HepG2 (cell line): ENCODE results near the gene CAPN15. TPM values are rescaled to one million over a fixed set of nuclear protein-coding genes. Genes with fewer than 3 reads are reported as not detected.

Source experiments
- AGO2 ChIP-seq: fragments of 200-400 bp; formaldehyde crosslinking; optimal IDR thresholded peaks from 2 replicates; pipeline ENCODE3; 2017; ENCODE audit warnings: mild to moderate bottlenecking, low read depth, low read length, moderate library complexity
- DBP ChIP-seq: sonication (generic); formaldehyde crosslinking; IDR thresholded peaks from 2 replicates; pipeline ENCODE4 v1.4.0; 2020; ENCODE audit warnings: missing genetic modification reagents; ENCODE audit errors: not compliant biosample characterization
- GABPB1 ChIP-seq: IDR thresholded peaks from 2 replicates; pipeline ENCODE4 v1.6.1; 2016; ENCODE audit warnings: mild to moderate bottlenecking, missing genetic modification reagents, moderate library complexity, missing compliant biosample characterization
- HHEX ChIP-seq: IDR thresholded peaks from 2 replicates; pipeline ENCODE4 v1.6.1; 2016; ENCODE audit warnings: control low read depth
- ISL2 ChIP-seq: sonication (generic); formaldehyde crosslinking; IDR thresholded peaks from 2 replicates; pipeline ENCODE4 v1.5.0; 2020; ENCODE audit warnings: missing genetic modification reagents
- JDP2 ChIP-seq: sonication (generic); formaldehyde crosslinking; IDR thresholded peaks from 2 replicates; pipeline ENCODE4 v1.8.1; 2022; ENCODE audit warnings: missing genetic modification reagents, borderline replicate concordance
- JUNB ChIP-seq: sonication (generic); formaldehyde crosslinking; IDR thresholded peaks from 2 replicates; pipeline ENCODE4 v1.8.0; 2022; ENCODE audit warnings: missing genetic modification reagents, mild to moderate bottlenecking, borderline replicate concordance
- PATZ1 ChIP-seq: sonication (generic); formaldehyde crosslinking; IDR thresholded peaks from 2 replicates; pipeline ENCODE4 v1.4.0; 2020; ENCODE audit warnings: missing genetic modification reagents
- PRPF4 ChIP-seq: fragments of 200-400 bp; formaldehyde crosslinking; IDR thresholded peaks from 2 replicates; pipeline ENCODE4 v1.6.1; 2016; ENCODE audit warnings: low read length, low read depth; ENCODE audit not compliant: poor library complexity, severe bottlenecking
- XRCC5 ChIP-seq: fragments of 200-400 bp; formaldehyde crosslinking; optimal IDR thresholded peaks from 2 replicates; pipeline ENCODE3; 2017; ENCODE audit warnings: mild to moderate bottlenecking, low read length
- ZBTB34 ChIP-seq: sonication (generic); formaldehyde crosslinking; IDR thresholded peaks from 2 replicates; pipeline ENCODE4 v1.8.0; 2022; ENCODE audit warnings: mild to moderate bottlenecking, missing genetic modification reagents
- ZHX1 ChIP-seq: sonication (generic); formaldehyde crosslinking; IDR thresholded peaks from 2 replicates; pipeline ENCODE4 v1.8.1; 2022; ENCODE audit warnings: low read depth, mild to moderate bottlenecking, missing genetic modification reagents
- ZNF121 ChIP-seq: sonication (generic); formaldehyde crosslinking; IDR thresholded peaks from 2 replicates; pipeline ENCODE4 v1.5.0; 2020; ENCODE audit warnings: mild to moderate bottlenecking, missing genetic modification reagents
- ZNF564 ChIP-seq: sonication (generic); formaldehyde crosslinking; IDR thresholded peaks from 2 replicates; pipeline ENCODE4 v1.8.1; 2023; ENCODE audit warnings: mild to moderate bottlenecking, missing genetic modification reagents
- ZNF687 ChIP-seq: sonication (generic); formaldehyde crosslinking; IDR thresholded peaks from 2 replicates; pipeline ENCODE4 v1.5.1; 2020; ENCODE audit warnings: mild to moderate bottlenecking, missing genetic modification reagents, moderate library complexity
- ZNF7 ChIP-seq: IDR thresholded peaks from 2 replicates; pipeline ENCODE4 v1.6.1; 2016; ENCODE audit warnings: missing biosample characterization, missing genetic modification reagents
- ZNF746 ChIP-seq: sonication (generic); formaldehyde crosslinking; IDR thresholded peaks from 2 replicates; pipeline ENCODE4 v1.8.0; 2022; ENCODE audit warnings: mild to moderate bottlenecking, missing genetic modification reagents
- ZNF850 ChIP-seq: sonication (generic); formaldehyde crosslinking; conservative IDR thresholded peaks from 2 replicates; pipeline ENCODE4 v1.9.0; 2021; ENCODE audit warnings: mild to moderate bottlenecking, missing genetic modification reagents
- polyA plus RNA-seq, 8 experiments: library from polyadenylated mRNA; depleted of rRNA in 3 of 8; stranded (reverse) in 7 of 8; unstranded in 1 of 8; fragments of >200 nt; fragmentation: Illumina TruSeq in 4 of 8; extraction: Trizol in 4 of 8; gene quantifications; 2 replicates each; pipeline versions ENCODE4 v1.2.1 to v1.2.3, GENCODE V29; 2011 to 2016; ENCODE audit warnings: low read depth in 4 of 8, missing spikeins in 1 of 8, mixed read lengths in 1 of 8; ENCODE audit not compliant: insufficient read depth in 1 of 8
- total RNA-seq, 5 experiments: library from RNA; depleted of rRNA; stranded (reverse); fragments of >200 nt; fragmentation: Illumina TruSeq; extraction: Trizol; gene quantifications; 2 replicates each; pipeline ENCODE4 v1.2.3, GENCODE V29; 2016; ENCODE audit warnings: low read depth in 1 of 5

Gene CAPN15
- total and polyA plus RNA-seq, 2 of the 13 experiments (the other 11 are each of a cell fraction or from before 2014, with no cell fraction given) = 14.9 to 24.5 TPM

- TF ChIP-seq AGO2 (peak; percentile 92), ZNF564 (CRISPR knock-in tag) (no peak), JDP2 (CRISPR knock-in tag) (no peak), JUNB (no peak), DBP (no peak), XRCC5 (peak; percentile 60), ZNF687 (CRISPR knock-in tag) (peak; percentile 42), ISL2 (CRISPR knock-in tag) (no peak), HHEX (CRISPR knock-in tag) (no peak), ZNF121 (no peak), ZNF746 (no peak), ZNF850 (CRISPR knock-in tag) (peak; percentile 18; the same call in 1 of the 2 replicates), GABPB1 (CRISPR knock-in tag) (no peak), ZNF7 (CRISPR knock-in tag) (no peak), PRPF4 (peak; percentile 33), ZBTB34 (CRISPR knock-in tag) (no peak), PATZ1 (CRISPR knock-in tag) (no peak), ZHX1 (no peak)
Measured at GRCh38 chr16:554640-555365, 27.3 kb downstream of the CAPN15 start (continued).
